ENCODE results near the gene ITGA1.
"Not testable (repeated sequence)": the region's sequence is repeated elsewhere in the genome, so short reads cannot be mapped to it uniquely, and the experiment has no call there.

ITGA1 gene

GRCh38 chr5:52787600-52788504, at the start of gene ITGA1, which contains the start of gene PELO:
TSS of gene ITGA1 (plus strand) at chr5:52787916. CDS start at chr5:52788354, 438 bp downstream.
TSS of gene PELO (plus strand) at chr5:52787916. CDS start at chr5:52800395, 12,479 bp downstream.
- peak; percentile 49 for DNase-seq (ENCODE audit: low read depth)

GRCh38 chr5:52738095-52738506, 49.6 kb upstream of the ITGA1 start:
- no peak for DNase-seq (ENCODE audit: low read depth)

GRCh38 chr5:52740007-52740406, 47.7 kb upstream of the ITGA1 start:
- no peak for DNase-seq (ENCODE audit: low read depth)

GRCh38 chr5:52743012-52743411, 44.7 kb upstream of the ITGA1 start:
- DNase-seq (ENCODE audit: low read depth) = no peak

- no peak for DNase-seq (ENCODE audit: low read depth)
Measured at GRCh38 chr5:52743529-52743928, 44.2 kb upstream of the ITGA1 start.

GRCh38 chr5:52743970-52744369, 43.7 kb upstream of the ITGA1 start:
- peak; percentile 26 for DNase-seq (ENCODE audit: low read depth)

- DNase-seq (ENCODE audit: low read depth) = not testable (repeated sequence)
Measured at GRCh38 chr5:52744867-52745458, 42.8 kb upstream of the ITGA1 start.

GRCh38 chr5:52746539-52746938, 41.2 kb upstream of the ITGA1 start:
- DNase-seq (ENCODE audit: low read depth) = no peak

GRCh38 chr5:52748590-52748989, 39.1 kb upstream of the ITGA1 start:
- no peak for DNase-seq (ENCODE audit: low read depth)

GRCh38 chr5:52749666-52750065, 38.0 kb upstream of the ITGA1 start:
- no peak for DNase-seq (ENCODE audit: low read depth)

GRCh38 chr5:52751137-52751536, 36.6 kb upstream of the ITGA1 start:
- no peak for DNase-seq (ENCODE audit: low read depth)

- DNase-seq (ENCODE audit: low read depth) = no peak
Measured at GRCh38 chr5:52754051-52754450, 33.7 kb upstream of the ITGA1 start.

- no peak for DNase-seq (ENCODE audit: low read depth)
Measured at GRCh38 chr5:52757527-52757926, 30.2 kb upstream of the ITGA1 start.

GRCh38 chr5:52758014-52758413, 29.7 kb upstream of the ITGA1 start:
- DNase-seq (ENCODE audit: low read depth) = no peak

GRCh38 chr5:52759331-52759730, 28.4 kb upstream of the ITGA1 start:
- DNase-seq (ENCODE audit: low read depth) = no peak

- no peak for DNase-seq (ENCODE audit: low read depth)
Measured at GRCh38 chr5:52760695-52761366, 26.9 kb upstream of the ITGA1 start.

- no peak for DNase-seq (ENCODE audit: low read depth)
Measured at GRCh38 chr5:52767217-52767743, 20.4 kb upstream of the ITGA1 start.

GRCh38 chr5:52767766-52768480, 19.8 kb upstream of the ITGA1 start:
- DNase-seq (ENCODE audit: low read depth) = no peak

- no peak for DNase-seq (ENCODE audit: low read depth)
Measured at GRCh38 chr5:52769061-52769460, 18.7 kb upstream of the ITGA1 start.

GRCh38 chr5:52770287-52770939, 17.3 kb upstream of the ITGA1 start:
- DNase-seq (ENCODE audit: low read depth) = no peak

- no peak for DNase-seq (ENCODE audit: low read depth)
Measured at GRCh38 chr5:52771343-52772039, 16.2 kb upstream of the ITGA1 start.
